HepG2 (cell line): ENCODE data around the gene NUTF2. TPM values are rescaled to one million over a fixed set of nuclear protein-coding genes. Genes with fewer than 3 reads are reported as not detected.
A peak's percentile ranks its signal among the peaks of the same experiment; 100 is the strongest.

ENCODE experiments used
- FOXO1 ChIP-seq: sonication (generic); formaldehyde crosslinking; IDR thresholded peaks from 2 replicates; pipeline ENCODE4 v1.4.0; 2020; ENCODE audit warnings: missing genetic modification reagents
- SMAD1 ChIP-seq: sonication (generic); formaldehyde crosslinking; IDR thresholded peaks from 2 replicates; pipeline ENCODE4 v1.4.0; 2020; ENCODE audit warnings: missing genetic modification reagents, low read depth, mild to moderate bottlenecking, borderline replicate concordance
- TBX2 ChIP-seq: sonication (generic); formaldehyde crosslinking; IDR thresholded peaks from 2 replicates; pipeline ENCODE4 v1.5.0; 2020; ENCODE audit warnings: missing genetic modification reagents, mild to moderate bottlenecking, borderline replicate concordance
- U2AF2 ChIP-seq: fragments of 200-400 bp; formaldehyde crosslinking; IDR thresholded peaks from 2 replicates; pipeline ENCODE4 v1.6.1; 2017; ENCODE audit warnings: low read depth, mild to moderate bottlenecking, low read length
- ZBTB42 ChIP-seq: sonication (generic); formaldehyde crosslinking; IDR thresholded peaks from 2 replicates; pipeline ENCODE4 v1.5.0; 2020; ENCODE audit warnings: mild to moderate bottlenecking, missing genetic modification reagents
- ZFP36L1 ChIP-seq: sonication (generic); formaldehyde crosslinking; IDR thresholded peaks from 2 replicates; pipeline ENCODE4 v1.8.0; 2022; ENCODE audit warnings: mild to moderate bottlenecking, missing genetic modification reagents, moderate library complexity
- ZNF670 ChIP-seq: sonication (generic); formaldehyde crosslinking; IDR thresholded peaks from 2 replicates; pipeline ENCODE4 v1.8.0; 2022; ENCODE audit warnings: mild to moderate bottlenecking, missing genetic modification reagents, borderline replicate concordance
- polyA plus RNA-seq, 8 experiments: library from polyadenylated mRNA; depleted of rRNA in 3 of 8; stranded (reverse) in 7 of 8; unstranded in 1 of 8; fragments of >200 nt; fragmentation: Illumina TruSeq in 4 of 8; extraction: Trizol in 4 of 8; gene quantifications; 2 replicates each; pipeline versions ENCODE4 v1.2.1 to v1.2.3, GENCODE V29; 2011 to 2016; ENCODE audit warnings: low read depth in 4 of 8, missing spikeins in 1 of 8, mixed read lengths in 1 of 8; ENCODE audit not compliant: insufficient read depth in 1 of 8
- total RNA-seq, 5 experiments: library from RNA; depleted of rRNA; stranded (reverse); fragments of >200 nt; fragmentation: Illumina TruSeq; extraction: Trizol; gene quantifications; 2 replicates each; pipeline ENCODE4 v1.2.3, GENCODE V29; 2016; ENCODE audit warnings: low read depth in 1 of 5
- TF ChIP-seq, protein P1 (sequence below): IDR thresholded peaks from 2 replicates; pipeline ENCODE4 v1.4.0; 2020; ENCODE audit warnings: mild to moderate bottlenecking, missing genetic modification reagents
- TF ChIP-seq, protein P2 (sequence below): sonication (generic); formaldehyde crosslinking; IDR thresholded peaks from 2 replicates; pipeline ENCODE4 v1.4.0; 2020; ENCODE audit warnings: missing genetic modification reagents
- TF ChIP-seq, protein P3 (sequence below): IDR thresholded peaks from 2 replicates; pipeline ENCODE4 v1.6.1; 2012; ENCODE audit warnings: low read length, improper control_type of control experiment
- TF ChIP-seq, protein P4 (sequence below): sonication (generic); formaldehyde crosslinking; IDR thresholded peaks from 2 replicates; pipeline ENCODE4 v1.4.0; 2020; ENCODE audit warnings: missing genetic modification reagents, borderline replicate concordance
- TF ChIP-seq, protein P5 (sequence below): sonication (generic); formaldehyde crosslinking; IDR thresholded peaks from 2 replicates; pipeline ENCODE4 v1.9.0; 2021; ENCODE audit warnings: missing genetic modification reagents, mild to moderate bottlenecking, borderline replicate concordance

Gene NUTF2
- total and polyA plus RNA-seq, 2 of the 13 experiments (the other 11 are each of a cell fraction or from before 2014, with no cell fraction given), result 168 to 214 TPM

DNA sequence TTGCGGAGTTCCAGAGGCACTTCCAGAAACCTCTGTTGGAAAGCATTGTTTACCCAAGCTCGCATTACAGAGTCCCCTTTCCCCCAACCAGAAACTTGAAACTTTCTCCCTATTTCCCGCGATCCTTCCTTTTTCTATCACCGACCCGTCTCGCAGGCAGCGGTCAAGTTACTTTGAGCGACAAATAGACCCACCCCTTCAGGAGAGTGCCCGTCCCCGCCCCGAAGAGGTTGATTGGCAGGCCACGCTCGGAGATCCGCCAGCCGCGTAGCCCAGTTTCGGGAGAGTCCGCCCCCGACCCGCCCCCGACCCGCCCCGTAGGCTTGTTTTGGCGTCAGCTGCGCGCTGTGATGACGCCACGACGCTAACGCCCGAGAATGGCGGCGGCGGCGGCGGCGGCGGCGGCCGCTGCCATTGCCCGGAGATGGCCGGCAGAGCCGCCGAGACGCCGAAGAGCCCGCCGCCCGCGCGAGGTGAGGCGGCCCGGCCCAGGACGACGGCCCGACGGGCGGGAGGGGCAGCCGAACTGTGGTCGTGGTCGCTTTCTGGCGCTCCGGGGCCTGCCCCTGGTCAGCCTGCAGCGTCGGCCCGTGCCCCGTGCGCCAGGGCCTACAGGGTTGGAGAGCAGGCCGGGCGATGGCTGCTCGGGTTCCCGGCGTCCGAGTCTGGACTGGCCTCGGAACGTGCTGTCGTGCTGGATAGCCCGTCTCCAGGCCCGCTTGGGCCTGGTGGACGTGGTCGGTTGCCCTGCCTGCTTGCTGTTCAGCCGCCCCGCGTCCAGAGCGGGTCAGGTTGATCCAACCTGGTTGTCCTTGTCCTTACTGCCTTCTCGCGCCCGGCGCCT is 46.4 kb downstream of the NUTF2 start, which contains the start of gene PSKH1 (continued):
- TF ChIP-seq, protein P1, sequence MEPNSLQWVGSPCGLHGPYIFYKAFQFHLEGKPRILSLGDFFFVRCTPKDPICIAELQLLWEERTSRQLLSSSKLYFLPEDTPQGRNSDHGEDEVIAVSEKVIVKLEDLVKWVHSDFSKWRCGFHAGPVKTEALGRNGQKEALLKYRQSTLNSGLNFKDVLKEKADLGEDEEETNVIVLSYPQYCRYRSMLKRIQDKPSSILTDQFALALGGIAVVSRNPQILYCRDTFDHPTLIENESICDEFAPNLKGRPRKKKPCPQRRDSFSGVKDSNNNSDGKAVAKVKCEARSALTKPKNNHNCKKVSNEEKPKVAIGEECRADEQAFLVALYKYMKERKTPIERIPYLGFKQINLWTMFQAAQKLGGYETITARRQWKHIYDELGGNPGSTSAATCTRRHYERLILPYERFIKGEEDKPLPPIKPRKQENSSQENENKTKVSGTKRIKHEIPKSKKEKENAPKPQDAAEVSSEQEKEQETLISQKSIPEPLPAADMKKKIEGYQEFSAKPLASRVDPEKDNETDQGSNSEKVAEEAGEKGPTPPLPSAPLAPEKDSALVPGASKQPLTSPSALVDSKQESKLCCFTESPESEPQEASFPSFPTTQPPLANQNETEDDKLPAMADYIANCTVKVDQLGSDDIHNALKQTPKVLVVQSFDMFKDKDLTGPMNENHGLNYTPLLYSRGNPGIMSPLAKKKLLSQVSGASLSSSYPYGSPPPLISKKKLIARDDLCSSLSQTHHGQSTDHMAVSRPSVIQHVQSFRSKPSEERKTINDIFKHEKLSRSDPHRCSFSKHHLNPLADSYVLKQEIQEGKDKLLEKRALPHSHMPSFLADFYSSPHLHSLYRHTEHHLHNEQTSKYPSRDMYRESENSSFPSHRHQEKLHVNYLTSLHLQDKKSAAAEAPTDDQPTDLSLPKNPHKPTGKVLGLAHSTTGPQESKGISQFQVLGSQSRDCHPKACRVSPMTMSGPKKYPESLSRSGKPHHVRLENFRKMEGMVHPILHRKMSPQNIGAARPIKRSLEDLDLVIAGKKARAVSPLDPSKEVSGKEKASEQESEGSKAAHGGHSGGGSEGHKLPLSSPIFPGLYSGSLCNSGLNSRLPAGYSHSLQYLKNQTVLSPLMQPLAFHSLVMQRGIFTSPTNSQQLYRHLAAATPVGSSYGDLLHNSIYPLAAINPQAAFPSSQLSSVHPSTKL (CRISPR knock-in tag), result no peak
- TF ChIP-seq ZFP36L1 (CRISPR knock-in tag) (no peak), TBX2 (CRISPR knock-in tag) (peak; percentile 32; the same call in 1 of the 2 replicates), ZBTB42 (CRISPR knock-in tag) (peak; percentile 40; the same call in 1 of the 2 replicates), ZNF670 (CRISPR knock-in tag) (peak; percentile 63; the same call in 1 of the 2 replicates), SMAD1 (CRISPR knock-in tag) (peak; percentile 79; the same call in 1 of the 2 replicates), FOXO1 (CRISPR knock-in tag) (no peak; the same call in 1 of the 2 replicates), U2AF2 (no peak)
- TF ChIP-seq, protein P2, sequence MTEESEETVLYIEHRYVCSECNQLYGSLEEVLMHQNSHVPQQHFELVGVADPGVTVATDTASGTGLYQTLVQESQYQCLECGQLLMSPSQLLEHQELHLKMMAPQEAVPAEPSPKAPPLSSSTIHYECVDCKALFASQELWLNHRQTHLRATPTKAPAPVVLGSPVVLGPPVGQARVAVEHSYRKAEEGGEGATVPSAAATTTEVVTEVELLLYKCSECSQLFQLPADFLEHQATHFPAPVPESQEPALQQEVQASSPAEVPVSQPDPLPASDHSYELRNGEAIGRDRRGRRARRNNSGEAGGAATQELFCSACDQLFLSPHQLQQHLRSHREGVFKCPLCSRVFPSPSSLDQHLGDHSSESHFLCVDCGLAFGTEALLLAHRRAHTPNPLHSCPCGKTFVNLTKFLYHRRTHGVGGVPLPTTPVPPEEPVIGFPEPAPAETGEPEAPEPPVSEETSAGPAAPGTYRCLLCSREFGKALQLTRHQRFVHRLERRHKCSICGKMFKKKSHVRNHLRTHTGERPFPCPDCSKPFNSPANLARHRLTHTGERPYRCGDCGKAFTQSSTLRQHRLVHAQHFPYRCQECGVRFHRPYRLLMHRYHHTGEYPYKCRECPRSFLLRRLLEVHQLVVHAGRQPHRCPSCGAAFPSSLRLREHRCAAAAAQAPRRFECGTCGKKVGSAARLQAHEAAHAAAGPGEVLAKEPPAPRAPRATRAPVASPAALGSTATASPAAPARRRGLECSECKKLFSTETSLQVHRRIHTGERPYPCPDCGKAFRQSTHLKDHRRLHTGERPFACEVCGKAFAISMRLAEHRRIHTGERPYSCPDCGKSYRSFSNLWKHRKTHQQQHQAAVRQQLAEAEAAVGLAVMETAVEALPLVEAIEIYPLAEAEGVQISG (CRISPR knock-in tag), result peak; percentile 74
- TF ChIP-seq, protein P3, sequence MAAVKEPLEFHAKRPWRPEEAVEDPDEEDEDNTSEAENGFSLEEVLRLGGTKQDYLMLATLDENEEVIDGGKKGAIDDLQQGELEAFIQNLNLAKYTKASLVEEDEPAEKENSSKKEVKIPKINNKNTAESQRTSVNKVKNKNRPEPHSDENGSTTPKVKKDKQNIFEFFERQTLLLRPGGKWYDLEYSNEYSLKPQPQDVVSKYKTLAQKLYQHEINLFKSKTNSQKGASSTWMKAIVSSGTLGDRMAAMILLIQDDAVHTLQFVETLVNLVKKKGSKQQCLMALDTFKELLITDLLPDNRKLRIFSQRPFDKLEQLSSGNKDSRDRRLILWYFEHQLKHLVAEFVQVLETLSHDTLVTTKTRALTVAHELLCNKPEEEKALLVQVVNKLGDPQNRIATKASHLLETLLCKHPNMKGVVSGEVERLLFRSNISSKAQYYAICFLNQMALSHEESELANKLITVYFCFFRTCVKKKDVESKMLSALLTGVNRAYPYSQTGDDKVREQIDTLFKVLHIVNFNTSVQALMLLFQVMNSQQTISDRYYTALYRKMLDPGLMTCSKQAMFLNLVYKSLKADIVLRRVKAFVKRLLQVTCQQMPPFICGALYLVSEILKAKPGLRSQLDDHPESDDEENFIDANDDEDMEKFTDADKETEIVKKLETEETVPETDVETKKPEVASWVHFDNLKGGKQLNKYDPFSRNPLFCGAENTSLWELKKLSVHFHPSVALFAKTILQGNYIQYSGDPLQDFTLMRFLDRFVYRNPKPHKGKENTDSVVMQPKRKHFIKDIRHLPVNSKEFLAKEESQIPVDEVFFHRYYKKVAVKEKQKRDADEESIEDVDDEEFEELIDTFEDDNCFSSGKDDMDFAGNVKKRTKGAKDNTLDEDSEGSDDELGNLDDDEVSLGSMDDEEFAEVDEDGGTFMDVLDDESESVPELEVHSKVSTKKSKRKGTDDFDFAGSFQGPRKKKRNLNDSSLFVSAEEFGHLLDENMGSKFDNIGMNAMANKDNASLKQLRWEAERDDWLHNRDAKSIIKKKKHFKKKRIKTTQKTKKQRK, result no peak
- TF ChIP-seq, protein P4, sequence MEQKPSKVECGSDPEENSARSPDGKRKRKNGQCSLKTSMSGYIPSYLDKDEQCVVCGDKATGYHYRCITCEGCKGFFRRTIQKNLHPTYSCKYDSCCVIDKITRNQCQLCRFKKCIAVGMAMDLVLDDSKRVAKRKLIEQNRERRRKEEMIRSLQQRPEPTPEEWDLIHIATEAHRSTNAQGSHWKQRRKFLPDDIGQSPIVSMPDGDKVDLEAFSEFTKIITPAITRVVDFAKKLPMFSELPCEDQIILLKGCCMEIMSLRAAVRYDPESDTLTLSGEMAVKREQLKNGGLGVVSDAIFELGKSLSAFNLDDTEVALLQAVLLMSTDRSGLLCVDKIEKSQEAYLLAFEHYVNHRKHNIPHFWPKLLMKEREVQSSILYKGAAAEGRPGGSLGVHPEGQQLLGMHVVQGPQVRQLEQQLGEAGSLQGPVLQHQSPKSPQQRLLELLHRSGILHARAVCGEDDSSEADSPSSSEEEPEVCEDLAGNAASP (CRISPR knock-in tag), result no peak
- TF ChIP-seq, protein P5, sequence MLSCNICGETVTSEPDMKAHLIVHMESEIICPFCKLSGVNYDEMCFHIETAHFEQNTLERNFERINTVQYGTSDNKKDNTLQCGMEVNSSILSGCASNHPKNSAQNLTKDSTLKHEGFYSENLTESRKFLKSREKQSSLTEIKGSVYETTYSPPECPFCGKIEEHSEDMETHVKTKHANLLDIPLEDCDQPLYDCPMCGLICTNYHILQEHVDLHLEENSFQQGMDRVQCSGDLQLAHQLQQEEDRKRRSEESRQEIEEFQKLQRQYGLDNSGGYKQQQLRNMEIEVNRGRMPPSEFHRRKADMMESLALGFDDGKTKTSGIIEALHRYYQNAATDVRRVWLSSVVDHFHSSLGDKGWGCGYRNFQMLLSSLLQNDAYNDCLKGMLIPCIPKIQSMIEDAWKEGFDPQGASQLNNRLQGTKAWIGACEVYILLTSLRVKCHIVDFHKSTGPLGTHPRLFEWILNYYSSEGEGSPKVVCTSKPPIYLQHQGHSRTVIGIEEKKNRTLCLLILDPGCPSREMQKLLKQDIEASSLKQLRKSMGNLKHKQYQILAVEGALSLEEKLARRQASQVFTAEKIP (CRISPR knock-in tag), result no peak
